OCI-LY7 (cell line): ENCODE data around the gene INSM1.

ENCODE experiments used
- EZH2phosphoT487 ChIP-seq: fragments of 200-600 bp; sonication (generic); IDR thresholded peaks from 2 replicates; pipeline ENCODE4 v1.6.1; 2018; ENCODE audit warnings: low read depth, borderline replicate concordance, mild to moderate bottlenecking, mixed run types, antibody characterized with exemption, low read length, moderate library complexity, mixed read lengths
- TF ChIP-seq, protein P1 (sequence below): fragments of 200-600 bp; sonication (generic); conservative IDR thresholded peaks from 2 replicates; pipeline ENCODE4 v1.5.1; 2014; ENCODE audit warnings: mild to moderate bottlenecking, antibody characterized with exemption, low read length, moderate library complexity, mixed read lengths

DNA sequence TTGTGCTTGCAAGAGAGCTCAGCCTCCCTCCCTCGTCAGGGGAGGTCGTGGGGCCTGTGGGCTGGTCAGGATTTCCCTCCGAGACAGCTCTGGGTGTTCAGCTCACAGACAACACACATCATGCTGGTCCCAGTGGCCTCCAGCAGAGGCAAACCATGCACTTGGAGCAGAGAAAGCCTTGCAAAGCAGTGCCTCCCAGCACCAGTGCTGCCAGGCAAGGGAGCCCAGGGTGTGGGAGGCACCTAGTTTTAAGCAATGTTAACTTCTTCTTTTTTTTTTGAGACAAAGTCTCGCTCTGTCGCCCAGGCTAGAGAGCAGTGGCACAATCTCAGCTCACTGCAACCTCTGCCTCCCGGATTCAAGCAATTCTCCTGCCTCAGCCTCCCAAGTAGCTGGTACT is 34.0 kb upstream of the INSM1 start:
- TF ChIP-seq, protein P1, sequence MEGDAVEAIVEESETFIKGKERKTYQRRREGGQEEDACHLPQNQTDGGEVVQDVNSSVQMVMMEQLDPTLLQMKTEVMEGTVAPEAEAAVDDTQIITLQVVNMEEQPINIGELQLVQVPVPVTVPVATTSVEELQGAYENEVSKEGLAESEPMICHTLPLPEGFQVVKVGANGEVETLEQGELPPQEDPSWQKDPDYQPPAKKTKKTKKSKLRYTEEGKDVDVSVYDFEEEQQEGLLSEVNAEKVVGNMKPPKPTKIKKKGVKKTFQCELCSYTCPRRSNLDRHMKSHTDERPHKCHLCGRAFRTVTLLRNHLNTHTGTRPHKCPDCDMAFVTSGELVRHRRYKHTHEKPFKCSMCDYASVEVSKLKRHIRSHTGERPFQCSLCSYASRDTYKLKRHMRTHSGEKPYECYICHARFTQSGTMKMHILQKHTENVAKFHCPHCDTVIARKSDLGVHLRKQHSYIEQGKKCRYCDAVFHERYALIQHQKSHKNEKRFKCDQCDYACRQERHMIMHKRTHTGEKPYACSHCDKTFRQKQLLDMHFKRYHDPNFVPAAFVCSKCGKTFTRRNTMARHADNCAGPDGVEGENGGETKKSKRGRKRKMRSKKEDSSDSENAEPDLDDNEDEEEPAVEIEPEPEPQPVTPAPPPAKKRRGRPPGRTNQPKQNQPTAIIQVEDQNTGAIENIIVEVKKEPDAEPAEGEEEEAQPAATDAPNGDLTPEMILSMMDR, result no peak
- TF ChIP-seq EZH2phosphoT487, result no peak
